T-helper 1 cell treated with Interleukin-12 subunit alpha and Interleukin-12 subunit beta and Interleukin-4 antibody, amounts not matched to agents 30 μg/mL and 1 μg/mL, for 36 hours (primary cell): ENCODE measurements around the gene FRMD1.

Experiments used
- H3K27ac Mint-ChIP-seq: one replicate; pipeline ENCODE4 v1.8.0; 2021; ENCODE audit warnings: mild to moderate bottlenecking, mixed read lengths
- H3K27me3 Mint-ChIP-seq: one replicate; pipeline ENCODE4 v1.8.0; 2021; ENCODE audit warnings: low read depth, mixed read lengths
- H3K36me3 Mint-ChIP-seq: one replicate; pipeline ENCODE4 v1.8.0; 2021; ENCODE audit warnings: low read depth, mixed read lengths
- H3K4me1 Mint-ChIP-seq: one replicate; pipeline ENCODE4 v1.8.0; 2021; ENCODE audit warnings: low read depth, mixed read lengths
- H3K4me3 Mint-ChIP-seq: one replicate; pipeline ENCODE4 v1.8.0; 2021; ENCODE audit warnings: mild to moderate bottlenecking, moderate library complexity, mixed read lengths
- H3K9me3 Mint-ChIP-seq: one replicate; pipeline ENCODE4 v1.8.0; 2021; ENCODE audit warnings: mixed read lengths

Gene FRMD1

GRCh38 chr6:168020242-168020641, 58.8 kb downstream of the FRMD1 start:
- peaks cover 3% of the 10 kb centered on the region for H3K27me3 Mint-ChIP-seq
- no peak overlapping the region for H3K4me3 Mint-ChIP-seq
- H3K9me3 Mint-ChIP-seq: peaks cover 10% of the 10 kb centered on the region
- H3K4me1 Mint-ChIP-seq: no peaks in the 10 kb centered on the region
- H3K36me3 Mint-ChIP-seq: no peaks in the 10 kb centered on the region
- no peak overlapping the region for H3K27ac Mint-ChIP-seq

- peaks cover 3% of the 10 kb centered on the region for H3K27me3 Mint-ChIP-seq
- H3K4me3 Mint-ChIP-seq: no peak overlapping the region
- no peaks in the 10 kb centered on the region for H3K36me3 Mint-ChIP-seq
- H3K27ac Mint-ChIP-seq: no peak overlapping the region
- no peaks in the 10 kb centered on the region for H3K4me1 Mint-ChIP-seq
- peaks cover 16% of the 10 kb centered on the region for H3K9me3 Mint-ChIP-seq
These were observed 60.3 kb downstream of the FRMD1 start for GRCh38 chr6:168018664-168019063.

- H3K27me3 Mint-ChIP-seq: peaks cover 3% of the 10 kb centered on the region
- no peaks in the 10 kb centered on the region for H3K36me3 Mint-ChIP-seq
- H3K9me3 Mint-ChIP-seq: peaks cover 16% of the 10 kb centered on the region
- H3K4me3 Mint-ChIP-seq: no peak overlapping the region
- no peaks in the 10 kb centered on the region for H3K4me1 Mint-ChIP-seq
- no peak overlapping the region for H3K27ac Mint-ChIP-seq
These were observed 61.4 kb downstream of the FRMD1 start for GRCh38 chr6:168017629-168018028.

GRCh38 chr6:168016721-168017525, 62.1 kb downstream of the FRMD1 start:
- Mint-ChIP-seq H3K9me3 (peaks cover 21% of the 10 kb centered on the region), H3K4me3 (no peak overlapping the region), H3K4me1 (no peaks in the 10 kb centered on the region), H3K27me3 (no peaks in the 10 kb centered on the region), H3K27ac (no peak overlapping the region), H3K36me3 (peaks cover under 1% of the 10 kb centered on the region)

GRCh38 chr6:168016176-168016620, 62.8 kb downstream of the FRMD1 start:
- H3K27me3 Mint-ChIP-seq: no peaks in the 10 kb centered on the region
- H3K4me3 Mint-ChIP-seq: no peak overlapping the region
- peaks cover 3% of the 10 kb centered on the region for H3K36me3 Mint-ChIP-seq
- peaks cover 29% of the 10 kb centered on the region for H3K9me3 Mint-ChIP-seq
- no peaks in the 10 kb centered on the region for H3K4me1 Mint-ChIP-seq
- H3K27ac Mint-ChIP-seq: no peak overlapping the region

GRCh38 chr6:168015482-168016175, 63.4 kb downstream of the FRMD1 start:
- peaks cover 34% of the 10 kb centered on the region for H3K9me3 Mint-ChIP-seq
- no peak overlapping the region for H3K27ac Mint-ChIP-seq
- no peak overlapping the region for H3K4me3 Mint-ChIP-seq
- no peaks in the 10 kb centered on the region for H3K27me3 Mint-ChIP-seq
- H3K4me1 Mint-ChIP-seq: no peaks in the 10 kb centered on the region
- peaks cover 3% of the 10 kb centered on the region for H3K36me3 Mint-ChIP-seq

GRCh38 chr6:168015009-168015408, 64.0 kb downstream of the FRMD1 start:
- Mint-ChIP-seq H3K27ac (no peak overlapping the region), H3K9me3 (peaks cover 38% of the 10 kb centered on the region), H3K4me1 (no peaks in the 10 kb centered on the region), H3K4me3 (no peak overlapping the region), H3K36me3 (peaks cover 3% of the 10 kb centered on the region), H3K27me3 (no peaks in the 10 kb centered on the region)

- Mint-ChIP-seq H3K9me3 (peaks cover 42% of the 10 kb centered on the region), H3K4me1 (no peaks in the 10 kb centered on the region), H3K27me3 (no peaks in the 10 kb centered on the region), H3K36me3 (peaks cover 3% of the 10 kb centered on the region), H3K27ac (no peak overlapping the region), H3K4me3 (no peak overlapping the region)
These were observed 64.6 kb downstream of the FRMD1 start for GRCh38 chr6:168014428-168014827.

- H3K36me3 Mint-ChIP-seq: peaks cover 3% of the 10 kb centered on the region
- no peak overlapping the region for H3K27ac Mint-ChIP-seq
- peaks cover 42% of the 10 kb centered on the region for H3K9me3 Mint-ChIP-seq
- H3K4me3 Mint-ChIP-seq: no peak overlapping the region
- H3K4me1 Mint-ChIP-seq: no peaks in the 10 kb centered on the region
- H3K27me3 Mint-ChIP-seq: no peaks in the 10 kb centered on the region
These were observed 65.6 kb downstream of the FRMD1 start for GRCh38 chr6:168013250-168013915.

GRCh38 chr6:168012431-168013249, 66.4 kb downstream of the FRMD1 start:
- Mint-ChIP-seq H3K27ac (no peak overlapping the region), H3K4me3 (no peak overlapping the region), H3K36me3 (peaks cover 3% of the 10 kb centered on the region), H3K9me3 (peaks cover 42% of the 10 kb centered on the region), H3K27me3 (no peaks in the 10 kb centered on the region), H3K4me1 (no peaks in the 10 kb centered on the region)

GRCh38 chr6:168011291-168011690, 67.7 kb downstream of the FRMD1 start:
- H3K27me3 Mint-ChIP-seq: no peaks in the 10 kb centered on the region
- peaks cover 3% of the 10 kb centered on the region for H3K36me3 Mint-ChIP-seq

GRCh38 chr6:168009331-168009730, 69.7 kb downstream of the FRMD1 start:
- peaks cover 3% of the 10 kb centered on the region for H3K36me3 Mint-ChIP-seq
- no peaks in the 10 kb centered on the region for H3K4me1 Mint-ChIP-seq

More at GRCh38 chr6:168011291-168011690, 67.7 kb downstream of the FRMD1 start:
- H3K4me3 Mint-ChIP-seq: no peak overlapping the region
- no peak overlapping the region for H3K27ac Mint-ChIP-seq
- H3K4me1 Mint-ChIP-seq: no peaks in the 10 kb centered on the region
- peaks cover 42% of the 10 kb centered on the region for H3K9me3 Mint-ChIP-seq

GRCh38 chr6:168007592-168008338, 71.2 kb downstream of the FRMD1 start:
- H3K4me3 Mint-ChIP-seq: no peak overlapping the region
- no peak overlapping the region for H3K27ac Mint-ChIP-seq
- peaks cover 3% of the 10 kb centered on the region for H3K36me3 Mint-ChIP-seq
- H3K4me1 Mint-ChIP-seq: no peaks in the 10 kb centered on the region
- H3K27me3 Mint-ChIP-seq: no peaks in the 10 kb centered on the region
- peaks cover 32% of the 10 kb centered on the region for H3K9me3 Mint-ChIP-seq

More at GRCh38 chr6:168009331-168009730, 69.7 kb downstream of the FRMD1 start:
- H3K27ac Mint-ChIP-seq: no peak overlapping the region
- no peak overlapping the region for H3K4me3 Mint-ChIP-seq
- H3K9me3 Mint-ChIP-seq: peaks cover 33% of the 10 kb centered on the region
- no peaks in the 10 kb centered on the region for H3K27me3 Mint-ChIP-seq
